MCF 10A (cell line): ENCODE measurements around the gene GTPBP3. TPM values are rescaled to one million over a fixed set of nuclear protein-coding genes. Genes with fewer than 3 reads are reported as not detected.
"Not testable (repeated sequence)": the region's sequence is repeated elsewhere in the genome, so short reads cannot be mapped to it uniquely, and the experiment has no call there.

Experiments
- BruUV-seq: library from RNA; stranded (reverse); fragments of 400-500 nt; replicated peaks from 2 replicates; lab custom pipeline; 2021; lab: Mats Ljungman, UMichigan
- CTCF ChIA-PET: fragments of 300-600 bp; sonication (Branson Sonifier 250); formaldehyde crosslinking; extraction: SDS; loops from one replicate; lab custom pipeline; 2021; ENCODE audit warnings: antibody characterized with exemption, inconsistent platforms; lab: Yijun Ruan, JAX
- POLR2A ChIA-PET: fragments of 300-600, 350-650 bp; sonication (Branson Sonifier 250); formaldehyde crosslinking; extraction: SDS; loops from one replicate; lab custom pipeline; 2020; ENCODE audit warnings: antibody characterized with exemption, inconsistent platforms; lab: Yijun Ruan, JAX
- DNase-seq: peaks from one replicate; pipeline ENCODE4 v3.0.0-alpha.2; 2018; ENCODE audit not compliant: unreplicated experiment
- H3K27ac Mint-ChIP-seq: one replicate; pipeline ENCODE4 v1.8.0; 2022; ENCODE audit warnings: mild to moderate bottlenecking, low read depth, mixed read lengths; ENCODE audit not compliant: unreplicated experiment
- H3K27me3 Mint-ChIP-seq: one replicate; pipeline ENCODE4 v1.8.0; 2022; ENCODE audit warnings: mixed read lengths; ENCODE audit not compliant: insufficient read depth, unreplicated experiment
- H3K36me3 Mint-ChIP-seq: one replicate; pipeline ENCODE4 v1.8.0; 2022; ENCODE audit warnings: mild to moderate bottlenecking, moderate library complexity, mixed read lengths; ENCODE audit not compliant: insufficient read depth, unreplicated experiment
- H3K4me1 Mint-ChIP-seq: one replicate; pipeline ENCODE4 v1.8.0; 2022; ENCODE audit warnings: mixed read lengths; ENCODE audit not compliant: insufficient read depth, unreplicated experiment
- H3K4me3 Mint-ChIP-seq: one replicate; pipeline ENCODE4 v1.8.0; 2022; ENCODE audit warnings: mild to moderate bottlenecking, moderate library complexity, mixed read lengths; ENCODE audit not compliant: unreplicated experiment
- H3K9me3 Mint-ChIP-seq: one replicate; pipeline ENCODE4 v1.8.0; 2022; ENCODE audit warnings: mixed read lengths; ENCODE audit not compliant: unreplicated experiment
- intact Hi-C: fragments of 100-400 bp; cut with micrococcal nuclease; formaldehyde crosslinking; loops from 2 replicates; pipeline ENCODE4 v1.14.1; 2022
- total RNA-seq: library from RNA; stranded (reverse); gene quantifications from 2 replicates; pipeline ENCODE4 v1.2.3, GENCODE V29; 2022
- TF ChIP-seq, protein P1 (sequence below): fragments of 200-600 bp; IDR thresholded peaks from one replicate; pipeline ENCODE4 v1.8.0; 2022; ENCODE audit warnings: antibody characterized with exemption, mild to moderate bottlenecking; ENCODE audit not compliant: unreplicated experiment

GTPBP3 gene
- total RNA-seq, 1 experiment from 2014 or later: 27.9 TPM

DNA sequence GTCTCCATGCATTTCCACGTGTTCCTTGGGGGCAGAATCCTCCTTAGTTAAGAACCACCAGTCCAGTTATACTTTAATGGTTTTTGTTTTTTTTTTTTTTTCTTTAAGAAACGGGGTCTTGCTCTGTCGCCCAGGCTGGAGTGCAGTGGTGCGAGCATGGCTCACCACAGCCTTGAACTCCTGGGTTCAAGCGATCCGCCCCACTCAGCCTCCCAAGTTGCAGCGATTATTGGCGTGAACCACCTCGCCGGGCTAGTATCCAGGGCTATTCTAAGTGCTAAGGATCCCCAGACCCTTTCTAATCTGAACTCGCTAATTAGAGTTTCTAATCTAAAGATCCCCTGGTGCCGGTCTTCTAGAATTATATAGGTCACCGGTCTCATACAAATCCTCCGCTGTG lies 43.7 kb upstream of the GTPBP3 start:
- intact Hi-C loops: loop anchor here (1.0 to 5.0 kb wide), 3 partner anchors 54 to 97 kb away; no protein-coding TSS in a partner anchor
- POLR2A ChIA-PET: interaction anchor here (0.8 to 3.3 kb wide), 10 partner anchors 10 to 560 kb away, joined by 3 to 17 read pairs (median 7); partner anchors contain the start of genes ABHD8, ANO8, DDA1 and MRPL34
- Mint-ChIP-seq H3K27me3 (no peaks in the 10 kb centered on the region), H3K27ac (no peak overlapping the region), H3K9me3 (no peaks in the 10 kb centered on the region), H3K36me3 (peaks cover 17% of the 10 kb centered on the region), H3K4me1 (peaks cover 4% of the 10 kb centered on the region), H3K4me3 (peak overlapping the region; percentile 80)
- TF ChIP-seq, protein P1, sequence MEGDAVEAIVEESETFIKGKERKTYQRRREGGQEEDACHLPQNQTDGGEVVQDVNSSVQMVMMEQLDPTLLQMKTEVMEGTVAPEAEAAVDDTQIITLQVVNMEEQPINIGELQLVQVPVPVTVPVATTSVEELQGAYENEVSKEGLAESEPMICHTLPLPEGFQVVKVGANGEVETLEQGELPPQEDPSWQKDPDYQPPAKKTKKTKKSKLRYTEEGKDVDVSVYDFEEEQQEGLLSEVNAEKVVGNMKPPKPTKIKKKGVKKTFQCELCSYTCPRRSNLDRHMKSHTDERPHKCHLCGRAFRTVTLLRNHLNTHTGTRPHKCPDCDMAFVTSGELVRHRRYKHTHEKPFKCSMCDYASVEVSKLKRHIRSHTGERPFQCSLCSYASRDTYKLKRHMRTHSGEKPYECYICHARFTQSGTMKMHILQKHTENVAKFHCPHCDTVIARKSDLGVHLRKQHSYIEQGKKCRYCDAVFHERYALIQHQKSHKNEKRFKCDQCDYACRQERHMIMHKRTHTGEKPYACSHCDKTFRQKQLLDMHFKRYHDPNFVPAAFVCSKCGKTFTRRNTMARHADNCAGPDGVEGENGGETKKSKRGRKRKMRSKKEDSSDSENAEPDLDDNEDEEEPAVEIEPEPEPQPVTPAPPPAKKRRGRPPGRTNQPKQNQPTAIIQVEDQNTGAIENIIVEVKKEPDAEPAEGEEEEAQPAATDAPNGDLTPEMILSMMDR: no peak
- DNase-seq: no peak
- CTCF ChIA-PET: interaction anchor here (0.6 to 3.0 kb wide), 12 partner anchors 9 to 558 kb away, joined by 3 to 13 read pairs (median 6); partner anchors contain the start of gene MRPL34
- BruUV-seq: no TSS peak

DNA sequence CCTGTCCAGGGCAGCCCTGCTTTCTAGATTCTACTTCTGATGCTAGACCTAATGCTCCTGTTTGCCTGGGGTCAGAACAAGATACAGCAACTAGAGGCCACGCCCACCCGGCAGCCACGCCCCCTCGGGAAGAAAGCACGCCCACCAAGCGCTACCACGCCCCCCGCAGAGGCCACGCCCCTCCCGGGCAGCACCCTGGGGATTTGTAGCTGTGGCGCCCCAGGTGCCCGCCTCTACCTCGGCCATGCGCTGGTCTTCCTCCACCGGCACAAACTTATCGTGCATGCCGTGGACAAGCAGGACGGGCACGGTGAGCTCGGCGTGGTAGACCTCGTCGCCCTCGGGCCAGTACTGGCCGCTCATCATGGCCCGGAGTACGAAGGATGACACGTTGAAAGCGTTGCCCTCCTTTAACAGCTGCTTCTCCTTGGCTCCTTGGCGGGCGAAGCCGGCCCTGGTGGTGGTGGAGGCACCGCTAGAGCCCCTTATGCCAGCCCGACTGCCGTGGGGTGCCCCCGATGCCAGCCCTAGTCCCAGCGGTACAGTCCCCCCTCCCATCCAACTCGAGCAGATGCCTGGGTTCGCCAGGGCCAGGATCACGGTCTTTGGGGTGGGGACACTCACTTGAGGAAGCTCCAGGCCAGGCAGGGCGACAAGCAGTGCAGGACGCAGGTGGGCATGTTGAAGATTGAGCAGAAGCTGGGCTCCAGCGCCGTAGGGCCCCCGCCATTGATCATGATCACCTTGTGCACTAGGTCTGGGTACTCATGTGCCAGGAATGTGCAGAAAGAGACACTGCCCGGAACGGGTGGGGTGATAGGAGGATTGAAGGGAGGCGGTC lies 43.1 kb upstream of the GTPBP3 start:
- ChIA-PET CTCF (interaction anchor here (0.6 to 2.2 kb wide), 5 partner anchors 11 to 169 kb away, joined by 3 to 13 read pairs (median 4); partner anchors contain the start of gene MRPL34), POLR2A (interaction anchor here (0.7 to 3.3 kb wide), 4 partner anchors 11 to 981 kb away, joined by 3 to 17 read pairs (median 5); partner anchors contain the start of genes MRPL34 and SLC27A1)
- TF ChIP-seq, protein P1: no peak
- Mint-ChIP-seq H3K4me1 (peaks cover 4% of the 10 kb centered on the region), H3K9me3 (no peaks in the 10 kb centered on the region), H3K4me3 (peak overlapping the region; percentile 80), H3K27ac (no peak overlapping the region), H3K27me3 (no peaks in the 10 kb centered on the region), H3K36me3 (peaks cover 17% of the 10 kb centered on the region)
- no TSS peak for BruUV-seq
- peak; percentile 67 for DNase-seq
- intact Hi-C loops: loop anchor here (5.0 kb wide), 1 partner anchor 53 kb away; no protein-coding TSS in a partner anchor

DNA sequence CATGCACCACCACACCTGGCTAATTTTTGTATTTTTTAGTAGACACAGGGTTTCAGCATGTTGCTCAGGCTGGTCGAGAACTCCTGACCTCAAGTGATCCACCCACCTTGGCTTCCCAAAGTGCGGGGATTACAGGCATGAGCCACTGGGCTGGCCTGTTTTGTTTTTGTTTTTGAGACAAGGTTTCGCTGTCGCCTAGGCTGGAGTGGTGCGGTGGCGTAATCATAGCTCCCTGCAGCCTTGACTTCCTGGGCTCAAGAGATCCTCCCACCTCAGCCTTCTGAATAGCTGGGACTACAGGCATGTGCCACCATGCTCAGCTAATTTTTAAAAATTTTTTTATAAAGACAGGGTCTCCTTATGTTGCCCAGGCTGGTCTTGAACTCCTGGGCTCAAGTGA lies 41.8 kb upstream of the GTPBP3 start:
- DNase-seq: peak; percentile 31
- H3K4me3 Mint-ChIP-seq, BruUV-seq, H3K4me1 Mint-ChIP-seq, intact Hi-C loops, H3K27ac Mint-ChIP-seq, H3K27me3 Mint-ChIP-seq, H3K9me3 Mint-ChIP-seq: not testable (repeated sequence)
- ChIA-PET CTCF (interaction anchor here (0.6 to 2.0 kb wide), 5 partner anchors 9 to 91 kb away, joined by 3 to 13 read pairs (median 3); partner anchors contain the start of gene MRPL34), POLR2A (interaction anchor here (1.0 to 3.3 kb wide), 3 partner anchors 10 to 39 kb away, joined by 3 to 17 read pairs (median 5); partner anchors contain the start of genes ANO8 and MRPL34)
- H3K36me3 Mint-ChIP-seq: peaks cover 17% of the 10 kb centered on the region

DNA sequence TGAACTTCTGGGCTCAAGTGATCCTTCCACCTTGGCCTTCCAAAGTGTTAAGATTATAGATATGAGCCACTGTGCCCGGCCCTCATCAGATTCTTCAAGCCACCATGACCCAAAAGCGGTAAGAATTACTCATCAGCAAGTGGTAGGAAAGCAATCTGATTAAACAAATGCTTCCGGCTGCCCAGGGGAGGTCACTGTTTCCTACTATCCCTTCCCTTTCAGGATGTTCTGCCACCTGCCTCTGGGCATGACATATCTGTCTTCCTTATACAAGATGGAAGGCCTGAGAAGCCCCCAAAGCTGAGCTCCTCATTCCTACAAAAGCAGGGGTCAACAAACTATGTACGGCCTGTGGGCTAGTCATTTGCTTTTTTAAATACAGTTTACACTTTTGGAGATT lies 41.1 kb upstream of the GTPBP3 start:
- ChIA-PET CTCF (interaction anchor here (0.7 to 1.8 kb wide), 4 partner anchors 29 to 90 kb away, joined by 3 to 6 read pairs (median 5); partner anchors contain the start of gene ANO8), POLR2A (interaction anchor here (0.6 to 2.1 kb wide), 4 partner anchors 10 to 89 kb away, joined by 3 to 13 read pairs (median 8); partner anchors contain the start of genes ANO8, DDA1 and MRPL34)
- Mint-ChIP-seq H3K36me3 (peaks cover 17% of the 10 kb centered on the region), H3K4me1 (peaks cover 4% of the 10 kb centered on the region), H3K27me3 (no peaks in the 10 kb centered on the region), H3K4me3 (peak overlapping the region; percentile 15), H3K27ac (no peak overlapping the region), H3K9me3 (no peaks in the 10 kb centered on the region)
- intact Hi-C loops: loop anchor here (1.0 kb wide), 1 partner anchor 9 kb away; the partner anchor contains the start of gene MRPL34
- BruUV-seq: no TSS peak
- peak; percentile 81 for DNase-seq
- TF ChIP-seq, protein P1: peak; percentile 33
